Body of pancreas (tissue), 4 donors: Measurements from ENCODE around the gene LPAR3. TPM values are rescaled to one million over a fixed set of nuclear protein-coding genes. Genes with fewer than 3 reads are reported as not detected.

ENCODE experiments used
- ATAC-seq: fragments of 150-250 bp; one replicate; pipeline ENCODE4 v1.9.1; 2016
- DNase-seq, 4 donors: peaks; one replicate each; pipeline ENCODE4 v3.0.0-alpha.2; 2019
- H3K27ac ChIP-seq, 4 donors: fragments of 200-600 bp; sonication (generic); 1 replicate in 3 of 4; 2 replicates in 1 of 4; pipeline versions ENCODE4 v1.5.1 to v1.6.1; 2016 to 2019; ENCODE audit warnings: mild to moderate bottlenecking in 1 of 4, mixed read lengths in 1 of 4, moderate library complexity in 1 of 4
- H3K27me3 ChIP-seq, 2 donors: fragments of 200-600 bp; sonication (generic); one replicate each; pipeline ENCODE4 v1.6.0; 2016; ENCODE audit warnings: mild to moderate bottlenecking in 1 of 2
- H3K36me3 ChIP-seq, 2 donors: fragments of 200-600 bp; sonication (generic); replicated peaks in 1 of 2; 2 replicates each; pipeline ENCODE4 v1.5.1; 2016; ENCODE audit warnings: low read depth in 2 of 2; ENCODE audit not compliant: insufficient read depth in 1 of 2
- H3K4me1 ChIP-seq: fragments of 200-600 bp; sonication (generic); one replicate; pipeline ENCODE4 v1.6.0; 2016
- H3K4me3 ChIP-seq, 2 donors: fragments of 200-600 bp; sonication (generic); 1 replicate in 1 of 2; 2 replicates in 1 of 2; pipeline ENCODE4 v1.5.1; 2016 to 2019
- H3K9me3 ChIP-seq, 3 donors: fragments of 200-600 bp; sonication (generic); 1 replicate in 2 of 3; 2 replicates in 1 of 3; pipeline ENCODE4 v1.5.1; 2016
- CTCF ChIP-seq, 7 experiments: fragments of 450-650 bp in 4 of 7; fragments of 200-600 bp in 3 of 7; sonication (generic) in 3 of 7; IDR thresholded peaks; one replicate each; pipeline ENCODE4 v1.5.1; 2016 to 2019; ENCODE audit warnings: antibody characterized with exemption in 7 of 7
- POLR2A ChIP-seq, 3 donors: fragments of 450-650 bp; IDR thresholded peaks; one replicate each; pipeline ENCODE4 v1.6.1; 2016; ENCODE audit warnings: antibody characterized with exemption in 3 of 3, mild to moderate bottlenecking in 2 of 3
- WGBS, 2 donors: methylation state at CpG; one replicate each; pipeline ENCODE4 v1.1.5; 2017; 5-methylcytosine and 5-hydroxymethylcytosine counted together
- intact Hi-C: fragments of 100-400 bp; cut with DNase I; formaldehyde crosslinking; loops from one replicate; pipeline ENCODE4 v1.15.1; 2023
- total RNA-seq, 2 donors: library from RNA; depleted of rRNA; stranded (reverse); fragments of >200 nt; gene quantifications; one replicate each; pipeline ENCODE4 v1.1.0, GENCODE V29; 2016

Gene LPAR3
- total RNA-seq, 2 donors from 2014 or later = 17.1 to 19.7 TPM

GRCh38 chr1:84830136-84830535 lies 62.9 kb downstream of the LPAR3 start:
- Histone ChIP-seq H3K4me3 (no peak overlapping the region), H3K27ac (no peak overlapping the region), H3K27me3 (no peaks in the 10 kb centered on the region), H3K36me3 (no peaks in the 10 kb centered on the region), H3K9me3 (no peaks in the 10 kb centered on the region), H3K4me1 (peaks cover 20% of the 10 kb centered on the region)
- ATAC-seq = no peak
- intact Hi-C loops = no loop called here
- TF ChIP-seq CTCF (IDR thresholded peaks at IDR 0.05) (no peak), POLR2A (IDR thresholded peaks at IDR 0.05) (no peak)
- WGBS, 2 donors = 67 to 69% methylated on average over 5 of the region's 5 CpGs
- DNase-seq = no peak

- no peaks in the 10 kb centered on the region for H3K9me3 ChIP-seq
- no peaks in the 10 kb centered on the region for H3K27me3 ChIP-seq
- intact Hi-C loops = no loop called here
- no peaks in the 10 kb centered on the region for H3K4me1 ChIP-seq
- H3K4me3 ChIP-seq = no peak overlapping the region
- no peak overlapping the region for H3K27ac ChIP-seq
- 81 to 89% methylated on average over 3 of the region's 3 CpGs for WGBS, 2 donors
- DNase-seq = no peak
- H3K36me3 ChIP-seq = no peaks in the 10 kb centered on the region
- TF ChIP-seq POLR2A (IDR thresholded peaks at IDR 0.05) = no peak
- TF ChIP-seq CTCF (IDR thresholded peaks at IDR 0.05) = no peak
- ATAC-seq = no peak
Measured at GRCh38 chr1:84827976-84828375, 65.0 kb downstream of the LPAR3 start.

GRCh38 chr1:84827555-84827954 lies 65.5 kb downstream of the LPAR3 start:
- H3K27me3 ChIP-seq = no peaks in the 10 kb centered on the region
- WGBS, 2 donors = 75 to 76% methylated on average over 3 of the region's 3 CpGs
- no peak overlapping the region for H3K4me3 ChIP-seq
- DNase-seq = no peak
- no peak for ATAC-seq
- no peaks in the 10 kb centered on the region for H3K4me1 ChIP-seq
- no peak overlapping the region for H3K27ac ChIP-seq
- intact Hi-C loops = no loop called here
- no peaks in the 10 kb centered on the region for H3K9me3 ChIP-seq
- no peaks in the 10 kb centered on the region for H3K36me3 ChIP-seq
- TF ChIP-seq POLR2A (IDR thresholded peaks at IDR 0.05) (no peak), CTCF (IDR thresholded peaks at IDR 0.05) (no peak)

- 70 to 73% methylated on average over 3 of the region's 3 CpGs for WGBS, 2 donors
- no peak overlapping the region for H3K4me3 ChIP-seq
- no peak overlapping the region for H3K27ac ChIP-seq
- DNase-seq (no peak), ATAC-seq (no peak)
- H3K27me3 ChIP-seq = no peaks in the 10 kb centered on the region
- no peaks in the 10 kb centered on the region for H3K9me3 ChIP-seq
- H3K4me1 ChIP-seq = no peaks in the 10 kb centered on the region
- TF ChIP-seq POLR2A (IDR thresholded peaks at IDR 0.05) = no peak
- no peak for TF ChIP-seq CTCF (IDR thresholded peaks at IDR 0.05)
- H3K36me3 ChIP-seq = no peaks in the 10 kb centered on the region
- intact Hi-C loops = no loop called here
Measured at GRCh38 chr1:84825161-84825560, 67.8 kb downstream of the LPAR3 start.

DNA sequence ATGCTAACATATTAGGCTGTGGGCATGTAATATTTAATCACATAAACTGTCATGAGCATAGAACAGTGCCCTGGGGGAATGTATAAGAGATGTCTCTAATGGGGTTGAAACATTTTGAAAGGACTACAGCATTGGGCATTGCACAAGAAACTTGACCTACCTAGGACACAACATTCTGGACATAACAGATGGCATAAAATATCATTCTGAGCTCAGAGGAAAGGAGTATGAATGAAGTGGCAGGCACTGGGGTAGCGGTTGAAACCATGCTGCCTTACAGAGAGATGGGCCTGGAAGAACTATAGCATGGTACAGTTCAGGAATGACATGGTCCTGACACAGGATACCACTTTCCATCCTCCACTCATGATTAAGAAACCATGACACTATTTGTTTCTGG lies 69.0 kb downstream of the LPAR3 start:
- H3K36me3 ChIP-seq = no peaks in the 10 kb centered on the region
- DNase-seq (no peak), ATAC-seq (no peak)
- no peak overlapping the region for H3K27ac ChIP-seq
- H3K4me3 ChIP-seq = no peak overlapping the region
- intact Hi-C loops = no loop called here
- H3K4me1 ChIP-seq = no peaks in the 10 kb centered on the region
- 91 to 100% methylated on average over 1 of the region's 1 CpG for WGBS, 2 donors
- H3K9me3 ChIP-seq = no peaks in the 10 kb centered on the region
- no peaks in the 10 kb centered on the region for H3K27me3 ChIP-seq
- TF ChIP-seq CTCF (IDR thresholded peaks at IDR 0.05) (no peak), POLR2A (IDR thresholded peaks at IDR 0.05) (no peak)
